ENCODE data around the gene FXYD1. TPM values are rescaled to one million over a fixed set of nuclear protein-coding genes. Genes with fewer than 3 reads are reported as not detected.

FXYD1 gene
- total RNA-seq, 1 experiment from 2014 or later, result not detected

DNA sequence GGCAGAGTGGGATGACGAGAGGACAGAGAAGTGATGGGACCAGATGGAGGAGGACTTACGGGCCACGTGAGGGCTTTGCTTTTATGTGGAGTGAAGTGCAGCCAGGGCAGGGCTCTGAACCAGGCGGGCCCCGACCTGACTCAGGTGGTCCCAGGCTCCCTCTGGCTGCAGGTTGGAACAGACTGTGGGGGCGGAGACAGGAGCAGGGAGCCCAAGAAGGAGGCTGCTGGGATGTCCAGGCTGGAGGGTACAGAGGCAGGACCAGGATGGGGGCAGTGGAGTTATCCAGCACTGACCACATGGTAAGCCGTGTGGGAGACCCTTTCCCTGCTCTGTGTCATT lies 18.0 kb downstream of the FXYD1 start:
- Histone ChIP-seq H3K36me3 (ENCODE audit: low read depth) (peaks cover 44% of the 10 kb centered on the region), H3K4me1 (replicated peaks; ENCODE audit: insufficient read depth) (peaks cover 32% of the 10 kb centered on the region), H3F3A (ENCODE audit: insufficient read depth, low read depth) (peaks cover 36% of the 10 kb centered on the region), H3K9me3 (ENCODE audit: insufficient read depth, low read depth) (no peaks in the 10 kb centered on the region), H3K9me2 (ENCODE audit: insufficient read depth) (no peaks in the 10 kb centered on the region), H4K20me1 (ENCODE audit: insufficient read depth) (0 out of 2 replicates have a peak, but pooled peaks cover 9% of the 10 kb centered on the region), H3K4me2 (peak overlapping the region; percentile 95), H3K27me3 (ENCODE audit: insufficient read depth, low read depth) (no peaks in the 10 kb centered on the region), H2AFZ (no peak overlapping the region), H3K4me3 (peak overlapping the region; percentile 71; the same call in 1 of the 2 replicates), H3K27ac (no peak overlapping the region), H3K79me2 (ENCODE audit: low read depth) (peaks cover 62% of the 10 kb centered on the region)
- no peak for DNase-seq
- no TSS peak for BruUV-seq (replicated peaks)
- intact Hi-C loops (cut with micrococcal nuclease; ENCODE audit: unreplicated experiment), result no loop called here
- ChIA-PET CTCF (no interaction called here), POLR2A (ENCODE audit: unreplicated experiment) (no interaction called here)
- TF ChIP-seq CTCF (conservative IDR thresholded peaks at IDR 0.05) (no peak), EZH2 (IDR thresholded peaks at IDR 0.05; ENCODE audit: low read depth) (no peak)

GRCh38 chr19:35157431-35157830 lies 18.8 kb downstream of the FXYD1 start:
- H2AFZ ChIP-seq, result no peak overlapping the region
- CTCF ChIA-PET, result no interaction called here
- H3K36me3 ChIP-seq (ENCODE audit: low read depth), result peaks cover 51% of the 10 kb centered on the region
- intact Hi-C loops (cut with micrococcal nuclease; ENCODE audit: unreplicated experiment), result no loop called here
- peak overlapping the region; percentile 95 for H3K4me2 ChIP-seq
- peaks cover 40% of the 10 kb centered on the region for H3K4me1 ChIP-seq (replicated peaks; ENCODE audit: insufficient read depth)
- H3K9me2 ChIP-seq (ENCODE audit: insufficient read depth), result no peaks in the 10 kb centered on the region
- no peak for DNase-seq
- POLR2A ChIA-PET (ENCODE audit: unreplicated experiment), result no interaction called here
- H4K20me1 ChIP-seq (ENCODE audit: insufficient read depth), result 0 out of 2 replicates have a peak, but pooled peaks cover 9% of the 10 kb centered on the region
- peaks cover 62% of the 10 kb centered on the region for H3K79me2 ChIP-seq (ENCODE audit: low read depth)
- TF ChIP-seq CTCF (conservative IDR thresholded peaks at IDR 0.05) (no peak), EZH2 (IDR thresholded peaks at IDR 0.05; ENCODE audit: low read depth) (no peak)
- H3K4me3 ChIP-seq, result no peak overlapping the region
- no peak overlapping the region for H3K27ac ChIP-seq
- H3K9me3 ChIP-seq (ENCODE audit: insufficient read depth, low read depth), result peaks cover under 1% of the 10 kb centered on the region; the same call in 1 of the 2 replicates
- H3F3A ChIP-seq (ENCODE audit: insufficient read depth, low read depth), result peaks cover 44% of the 10 kb centered on the region
- no peaks in the 10 kb centered on the region for H3K27me3 ChIP-seq (ENCODE audit: insufficient read depth, low read depth)
- no TSS peak for BruUV-seq (replicated peaks)

DNA sequence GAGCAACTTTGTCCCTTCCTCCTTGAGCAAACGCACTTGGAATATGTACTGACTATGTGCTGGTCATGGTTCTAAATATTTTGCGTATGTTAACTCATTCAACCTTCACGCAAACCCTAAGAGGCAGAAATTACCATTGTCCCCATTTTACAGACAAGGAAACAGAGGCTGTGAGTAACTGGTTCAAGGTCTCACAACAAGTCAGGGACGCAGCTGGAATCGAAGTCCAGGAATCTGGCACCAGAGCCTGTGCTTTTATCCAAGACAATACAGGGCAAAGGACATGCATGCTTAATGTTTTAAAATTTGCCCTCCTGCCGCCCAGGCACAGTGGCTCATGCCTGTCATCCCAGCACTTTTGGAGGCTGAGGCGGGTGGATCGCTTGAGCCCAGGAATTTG lies 21.0 kb downstream of the FXYD1 start:
- Histone ChIP-seq H3K4me3 (no peak overlapping the region), H4K20me1 (ENCODE audit: insufficient read depth) (0 out of 2 replicates have a peak, but pooled peaks cover 9% of the 10 kb centered on the region), H3F3A (ENCODE audit: insufficient read depth, low read depth) (peaks cover 64% of the 10 kb centered on the region), H2AFZ (no peak overlapping the region), H3K4me1 (replicated peaks; ENCODE audit: insufficient read depth) (peaks cover 57% of the 10 kb centered on the region), H3K27ac (peak overlapping the region; percentile 11; the same call in 1 of the 2 replicates), H3K36me3 (ENCODE audit: low read depth) (peaks cover 67% of the 10 kb centered on the region), H3K27me3 (ENCODE audit: insufficient read depth, low read depth) (no peaks in the 10 kb centered on the region), H3K9me3 (ENCODE audit: insufficient read depth, low read depth) (peaks cover 6% of the 10 kb centered on the region; the same call in 1 of the 2 replicates), H3K9me2 (ENCODE audit: insufficient read depth) (no peaks in the 10 kb centered on the region), H3K4me2 (no peak overlapping the region), H3K79me2 (ENCODE audit: low read depth) (peaks cover 58% of the 10 kb centered on the region)
- no TSS peak for BruUV-seq (replicated peaks)
- DNase-seq, result no peak
- intact Hi-C loops (cut with micrococcal nuclease; ENCODE audit: unreplicated experiment), result no loop called here
- CTCF ChIA-PET, result no interaction called here
- TF ChIP-seq CTCF (conservative IDR thresholded peaks at IDR 0.05) (no peak), EZH2 (IDR thresholded peaks at IDR 0.05; ENCODE audit: low read depth) (no peak)
- POLR2A ChIA-PET (ENCODE audit: unreplicated experiment), result interaction anchor here (0.7 kb wide), 2 partner anchors 11 to 732 kb away, joined by 3 read pairs; no protein-coding TSS in a partner anchor

Data from PC-9 (cell line).